SK-N-SH (cell line): ENCODE data around the gene CD69.

ENCODE experiments used
- CTCF ChIP-seq: fragments of 200-600 bp; sonication (generic); IDR thresholded peaks from 2 replicates; pipeline ENCODE4 v1.6.1; 2017; ENCODE audit warnings: antibody characterized with exemption, mild to moderate bottlenecking, moderate library complexity
- POLR2AphosphoS5 ChIP-seq: IDR thresholded peaks from 2 replicates; pipeline ENCODE4 v1.6.1; 2012; ENCODE audit warnings: low read depth, low read length
- USF2 ChIP-seq: fragments of 150-350 bp; IDR thresholded peaks from 2 replicates; pipeline ENCODE4 v1.6.1; 2017; ENCODE audit warnings: antibody characterized with exemption, low read length, low read depth, borderline replicate concordance

GRCh38 chr12:9727813-9728212 is 32.9 kb downstream of the CD69 start:
- no peak for TF ChIP-seq POLR2AphosphoS5
- no peak for TF ChIP-seq CTCF
- TF ChIP-seq USF2 = no peak
